ENCODE data around the gene UCK2. TPM values are rescaled to one million over a fixed set of nuclear protein-coding genes. Genes with fewer than 3 reads are reported as not detected.

Gene UCK2
- polyA plus RNA-seq, 5 donors, result 18.6 to 22.8 (median 19.4) TPM

DNA sequence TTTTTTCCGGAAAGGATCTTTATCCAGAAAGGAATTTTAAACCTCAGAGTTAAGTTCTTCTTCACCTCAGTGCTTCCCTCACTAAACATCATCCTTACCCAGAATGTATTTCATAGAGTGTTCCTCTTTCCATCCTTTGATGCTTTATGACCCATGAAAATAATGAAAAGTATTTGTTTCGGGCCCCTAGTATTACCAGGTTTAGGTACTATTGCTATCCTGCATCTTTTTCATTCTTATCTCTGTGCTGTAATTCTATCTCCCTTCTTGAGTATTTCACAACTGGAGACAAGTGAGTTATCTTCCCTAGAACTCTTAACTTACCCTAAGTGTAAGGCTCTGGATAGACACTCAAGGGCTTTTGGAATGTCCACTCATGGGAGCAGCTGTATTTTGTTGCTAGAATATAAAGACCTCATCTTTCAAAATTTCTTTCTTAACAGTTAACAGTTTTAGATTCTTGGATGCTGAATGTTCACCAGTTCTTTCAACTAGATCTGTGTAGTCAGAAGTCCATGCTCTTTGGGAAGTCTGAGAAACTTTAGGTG lies 26.2 kb downstream of the UCK2 start:
- DNase-seq, result no peak

DNA sequence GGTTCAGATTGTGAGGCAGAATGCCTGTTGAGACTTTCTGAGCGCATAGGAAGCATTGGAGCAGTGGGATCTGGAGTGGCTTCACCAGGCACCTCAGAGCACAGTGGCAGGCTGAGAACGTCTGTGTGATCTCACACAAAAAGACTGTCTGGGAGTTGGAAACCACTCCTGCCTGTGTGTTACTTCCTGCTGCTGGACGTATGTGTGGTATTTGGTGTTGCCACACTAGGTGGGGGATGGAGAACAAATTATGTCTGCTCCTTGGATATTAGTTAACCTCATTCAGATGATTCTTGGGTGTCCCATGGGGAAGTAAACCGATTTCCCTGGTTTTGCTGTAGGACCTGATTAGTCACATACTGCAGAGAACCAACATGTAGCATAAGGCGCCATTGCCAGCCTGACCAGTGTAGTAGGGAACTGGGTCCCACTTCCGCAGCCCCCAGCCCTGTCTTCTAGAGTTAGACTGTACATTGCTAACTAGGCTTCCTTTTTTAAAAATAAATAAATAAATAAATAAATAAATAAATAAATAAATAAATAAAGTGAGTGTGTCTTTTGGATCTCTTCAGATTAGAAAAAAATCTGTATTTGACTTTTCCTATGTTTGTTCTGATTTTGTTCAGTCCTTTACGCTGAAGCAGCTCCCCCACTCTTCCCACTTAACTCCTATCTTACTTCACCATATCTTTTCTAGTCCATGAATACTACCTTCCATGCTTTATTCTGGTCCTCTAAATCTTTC lies 26.9 kb downstream of the UCK2 start:
- no peak for DNase-seq

DNA sequence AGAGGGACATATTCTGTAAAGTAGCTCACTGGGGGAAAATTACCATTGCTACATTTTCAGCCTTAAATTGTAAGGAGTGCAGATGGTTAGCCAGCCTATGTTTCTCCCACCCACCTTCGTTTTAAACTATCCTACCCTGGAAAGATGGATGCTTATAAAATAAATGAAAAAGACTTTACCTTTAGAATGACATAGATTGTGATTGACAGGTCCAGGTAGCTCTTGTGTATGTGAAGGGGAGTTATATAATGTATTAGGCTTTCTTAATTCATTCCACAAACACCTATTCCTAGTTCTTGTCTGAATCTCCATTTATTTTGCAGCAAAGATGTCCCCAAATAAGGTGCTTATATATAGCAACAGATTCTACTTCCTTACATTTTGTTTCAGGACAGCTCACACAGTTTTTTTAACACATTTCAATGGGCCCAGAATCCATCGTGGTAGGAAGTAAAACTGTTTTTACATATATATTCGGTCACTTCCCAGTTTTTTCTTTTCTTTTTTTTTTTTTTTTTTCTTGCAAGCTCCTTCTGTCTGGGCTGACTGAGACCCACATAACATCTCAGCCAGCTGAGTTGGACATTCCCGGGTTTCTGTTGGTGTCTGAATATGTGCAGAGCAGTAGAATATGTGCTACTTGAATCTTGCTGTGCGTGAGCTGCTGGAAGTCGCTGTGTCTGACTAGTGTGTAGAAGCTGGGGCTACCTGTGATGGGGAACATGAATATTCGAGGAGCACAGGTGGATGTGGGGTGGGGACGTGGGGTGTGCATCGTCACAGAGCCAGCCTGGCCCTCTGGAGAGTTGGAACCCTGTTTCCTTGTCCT lies 27.8 kb downstream of the UCK2 start:
- DNase-seq, result no peak

DNA sequence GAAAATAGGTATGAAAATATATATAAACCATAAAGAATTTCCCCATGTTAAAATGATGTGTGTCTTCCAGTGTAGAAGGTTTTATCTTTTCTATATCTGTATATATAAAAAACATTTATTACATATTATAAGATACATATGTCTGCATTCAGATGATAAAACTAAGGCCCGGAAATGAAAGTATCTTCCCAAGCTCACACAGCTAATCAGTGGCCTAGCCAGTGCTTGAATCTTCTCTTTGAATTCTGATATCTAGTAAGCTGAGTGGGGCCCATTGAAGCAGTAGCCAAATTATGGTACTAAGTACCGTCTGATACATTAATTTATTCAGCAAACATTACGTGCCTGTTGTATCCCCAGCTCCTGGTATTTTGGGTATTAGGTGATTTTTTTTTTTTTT lies 28.6 kb downstream of the UCK2 start:
- no peak for DNase-seq

DNA sequence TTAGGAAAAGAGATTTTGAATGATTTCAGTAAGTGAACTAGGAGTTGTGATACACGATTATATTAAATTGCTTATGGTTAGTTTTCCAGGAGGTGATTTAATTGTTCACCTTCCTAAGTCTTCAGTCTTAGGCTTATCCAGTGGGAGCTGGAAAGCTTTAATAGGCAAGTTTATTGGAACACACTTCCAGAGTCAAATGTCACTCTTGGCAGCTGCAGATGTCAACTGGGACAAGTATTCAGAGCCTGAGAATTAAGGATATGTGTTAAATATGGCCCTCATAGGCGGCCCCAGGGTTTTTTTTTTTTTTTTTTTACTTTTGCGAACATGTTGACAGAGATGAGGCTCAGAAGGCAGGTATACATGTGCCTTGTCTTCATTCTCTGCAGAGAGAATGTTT lies 29.2 kb downstream of the UCK2 start:
- DNase-seq, result no peak

DNA sequence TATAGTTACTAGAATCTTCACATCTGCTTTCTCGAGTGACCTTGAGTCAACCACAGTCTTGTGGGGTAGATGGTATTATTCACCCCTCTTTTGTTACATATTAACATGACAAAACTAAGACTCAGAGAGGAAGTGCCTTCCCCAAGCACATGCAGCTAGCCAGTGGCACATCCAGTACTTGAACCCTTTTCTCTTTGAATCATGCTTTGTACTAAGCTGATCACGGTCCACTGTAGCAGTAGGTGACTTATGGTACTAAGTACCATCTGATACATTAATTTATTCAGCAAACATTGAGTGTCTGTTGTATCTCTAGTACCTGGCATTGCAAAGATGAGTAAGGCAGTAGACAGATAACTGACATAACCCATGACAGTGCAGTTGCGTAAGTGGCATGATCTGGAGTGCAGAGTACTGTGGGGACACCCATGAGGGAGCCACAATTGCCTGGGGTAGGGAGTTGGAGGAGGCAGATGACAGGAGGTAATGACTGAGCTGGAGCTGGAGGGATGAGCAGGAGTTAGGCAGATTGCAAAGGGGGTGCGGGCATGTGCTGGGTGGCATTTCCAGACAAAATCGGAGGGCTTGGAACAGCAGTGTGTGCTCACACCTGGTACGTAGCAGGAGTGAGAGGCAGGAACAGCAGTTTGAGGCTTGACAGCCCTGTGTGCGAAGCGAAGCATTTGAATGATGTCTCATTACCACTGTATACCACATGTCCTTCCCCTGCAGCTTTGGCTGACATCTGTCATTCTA lies 29.8 kb downstream of the UCK2 start:
- DNase-seq, result no peak

DNA sequence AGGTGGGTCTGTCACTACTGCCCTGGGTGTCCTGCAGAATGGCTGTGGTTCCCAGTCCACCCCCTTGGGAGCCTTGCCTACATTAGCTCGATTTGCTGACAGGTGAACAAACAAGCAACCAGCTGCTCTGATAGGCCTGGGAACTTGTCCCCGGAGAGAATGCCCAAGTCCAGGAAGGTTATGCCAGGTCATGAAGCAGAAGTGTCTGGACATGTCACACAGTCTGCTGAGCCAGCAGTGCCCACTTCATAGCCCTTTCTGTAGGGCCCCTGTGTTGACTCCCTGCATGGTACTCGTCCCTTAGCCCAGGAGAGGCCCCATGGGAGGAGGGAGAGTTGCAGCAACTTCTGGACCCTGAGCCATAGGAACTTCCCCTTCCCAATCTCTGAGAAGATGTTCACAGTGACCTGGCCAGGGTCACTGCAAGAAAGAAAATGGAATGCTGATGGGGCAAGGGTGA lies 31.0 kb downstream of the UCK2 start:
- DNase-seq, result no peak

DNA sequence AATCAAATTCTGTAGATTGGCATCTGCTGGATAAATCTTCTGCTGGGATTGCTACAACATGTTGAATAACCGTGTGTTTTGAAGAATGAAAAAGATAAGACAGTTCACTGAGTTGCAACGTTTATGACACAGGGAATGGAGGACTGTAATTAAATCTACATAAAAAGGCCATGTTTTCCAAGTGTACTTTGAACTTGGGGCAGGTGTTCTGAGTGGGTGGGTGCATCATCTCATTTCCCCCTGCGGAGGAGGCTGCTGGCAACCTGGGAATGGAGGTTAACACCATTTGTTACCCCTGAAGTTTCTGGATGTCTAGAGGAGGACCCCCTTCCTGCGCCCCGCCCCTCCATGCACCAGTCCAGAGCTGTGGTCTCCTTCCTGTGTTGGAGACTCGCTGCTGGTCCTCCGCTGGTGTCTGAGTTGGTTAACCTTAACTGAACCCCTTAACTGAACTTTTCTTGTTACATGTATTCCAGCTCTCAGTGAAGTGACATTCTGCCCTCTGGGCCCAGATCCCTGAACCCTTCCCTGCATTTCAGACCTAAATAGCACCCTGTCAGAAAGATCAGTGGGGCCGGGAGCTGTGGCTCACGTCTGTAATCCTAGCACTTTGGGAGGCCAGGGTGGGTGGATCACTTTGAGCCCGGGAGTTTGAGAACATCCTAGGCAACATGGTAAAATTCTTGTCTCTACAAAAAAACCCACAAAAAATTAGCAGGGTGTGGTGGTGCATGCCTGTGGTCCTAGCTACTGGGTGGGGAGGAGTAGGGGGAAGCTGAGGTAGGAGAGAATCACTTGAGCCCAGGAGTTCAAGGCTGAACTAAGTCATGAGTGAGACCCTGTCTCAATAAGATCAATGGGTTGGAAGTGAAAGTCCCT lies 31.8 kb downstream of the UCK2 start:
- no peak for DNase-seq

DNA sequence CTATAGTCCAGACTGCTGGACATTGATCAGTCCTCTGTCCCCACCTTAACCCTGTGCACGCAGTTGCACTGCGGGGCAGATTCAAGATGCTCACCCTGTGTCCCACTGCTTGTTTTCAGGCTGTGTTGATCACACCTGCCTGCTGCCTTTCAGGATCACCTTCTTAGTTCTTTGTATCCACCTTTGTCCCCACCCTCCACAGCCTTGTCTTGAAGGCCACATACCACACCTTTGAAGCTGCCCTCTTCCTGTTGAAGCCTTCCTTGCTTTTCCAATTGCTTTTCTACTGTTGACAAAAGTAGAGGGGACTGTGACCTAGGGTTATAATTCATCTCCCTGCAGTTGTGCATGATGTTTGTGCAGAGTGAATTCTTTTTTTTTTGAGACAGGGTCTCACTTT lies 32.7 kb downstream of the UCK2 start:
- no peak for DNase-seq

DNA sequence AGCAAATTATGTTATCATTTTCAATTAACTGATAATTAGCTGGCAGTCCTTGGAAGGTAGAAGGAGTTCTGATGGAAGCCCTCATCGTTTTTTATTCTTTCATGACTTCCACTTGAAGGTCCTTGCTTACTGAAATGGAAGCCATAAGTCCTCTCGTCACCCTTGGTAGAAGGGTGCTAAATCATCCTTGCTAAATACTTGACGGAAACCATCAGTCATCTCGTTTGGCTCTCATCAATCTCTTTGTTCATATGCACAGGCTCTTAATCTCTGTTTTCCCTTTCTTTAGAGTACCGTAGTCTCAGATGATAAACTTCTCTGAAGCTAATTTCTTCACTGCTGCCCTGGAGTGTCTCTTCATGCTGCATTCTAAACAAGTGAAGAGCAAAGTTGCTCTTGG lies 34.5 kb downstream of the UCK2 start:
- no peak for DNase-seq

DNA sequence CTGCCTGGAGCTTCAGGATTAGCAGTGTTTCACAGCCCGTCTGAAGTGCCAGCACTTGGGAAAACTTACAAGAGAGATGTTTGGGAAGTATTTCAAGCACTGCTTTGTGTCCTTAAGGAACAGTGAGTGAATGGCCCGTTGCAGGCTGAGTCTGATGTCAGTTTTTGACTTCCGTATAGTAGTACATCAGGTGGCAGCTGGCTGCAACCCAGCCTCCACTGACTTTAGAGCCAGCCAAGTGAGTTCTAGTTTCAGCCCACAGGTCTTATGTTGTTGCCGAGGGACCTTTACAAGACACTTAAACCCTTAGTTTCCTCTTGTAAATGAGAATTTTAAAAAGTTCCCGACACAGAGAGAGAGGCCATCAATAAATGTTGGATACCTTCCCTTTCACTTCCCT lies 35.0 kb downstream of the UCK2 start:
- DNase-seq, result no peak

DNA sequence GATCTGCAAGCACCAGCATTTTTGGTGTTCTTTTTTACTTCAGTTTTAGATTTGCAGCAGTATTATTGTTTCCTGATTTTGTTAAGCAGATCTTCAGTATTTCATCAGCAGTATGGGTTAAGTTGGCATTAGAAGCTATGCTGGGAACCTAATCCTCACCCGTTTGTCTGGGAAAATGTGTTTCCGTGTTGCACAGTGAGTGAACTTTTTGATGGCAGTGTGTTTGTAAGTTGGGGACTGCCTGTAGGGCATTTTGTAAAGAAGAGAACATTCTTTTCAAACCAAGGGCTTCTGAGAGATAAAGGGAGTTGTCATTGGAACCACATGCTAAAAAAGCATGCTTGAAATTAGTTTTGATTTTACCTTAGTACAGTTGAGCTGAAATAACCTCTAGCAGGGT lies 35.9 kb downstream of the UCK2 start:
- no peak for DNase-seq

DNA sequence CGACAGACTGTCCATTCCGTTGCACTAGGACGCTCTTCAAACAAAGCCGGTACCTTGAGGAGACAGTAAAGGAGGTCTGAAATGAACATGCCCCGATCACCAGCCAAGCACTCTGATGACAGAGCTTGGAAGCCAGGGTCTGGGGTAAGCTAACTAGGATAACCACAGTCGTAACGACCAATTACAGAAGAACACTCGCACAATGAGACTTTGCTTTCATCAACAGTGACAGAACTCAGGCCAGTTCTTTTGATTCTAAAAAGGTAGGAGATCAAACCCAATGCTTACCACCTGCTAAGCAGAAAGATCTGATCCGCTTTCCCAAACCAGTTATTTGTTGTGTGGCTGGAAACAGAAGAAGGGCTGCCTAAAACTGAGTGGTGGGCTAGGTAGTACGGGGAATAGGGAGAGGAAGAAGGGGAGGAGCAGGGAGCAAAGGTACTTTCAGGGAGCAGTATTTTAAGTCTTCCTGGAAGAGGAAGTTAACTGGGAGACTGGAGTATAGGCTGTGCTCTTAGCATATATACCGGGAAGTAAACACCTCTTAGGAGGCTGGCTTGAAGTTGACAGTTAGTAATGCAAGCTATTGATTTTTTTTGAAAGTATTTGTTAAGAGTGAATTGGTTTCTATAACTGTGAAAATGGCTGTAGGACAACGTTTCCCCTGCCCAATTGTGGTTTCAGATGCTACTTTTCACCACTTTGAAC lies 38.4 kb downstream of the UCK2 start:
- no peak for DNase-seq

DNA sequence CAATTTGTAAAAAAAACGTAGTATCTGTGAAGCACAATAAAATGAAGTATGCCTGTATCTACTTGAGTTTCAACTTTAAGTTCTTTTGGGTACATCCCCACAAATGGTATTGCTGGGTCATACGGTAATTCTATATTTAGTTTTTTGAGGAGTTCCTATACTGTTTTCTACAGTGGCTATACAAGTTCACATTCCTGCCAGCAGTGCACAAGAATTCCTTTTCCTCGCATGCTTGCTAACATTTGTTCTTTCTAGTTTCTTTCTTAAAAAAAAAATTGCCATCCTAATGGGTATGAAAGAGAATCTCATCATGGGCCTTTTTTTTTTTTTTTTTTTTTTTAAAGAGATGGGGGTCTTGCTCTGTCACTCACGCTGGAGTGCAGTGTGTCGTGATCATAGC lies 41.9 kb downstream of the UCK2 start:
- no peak for DNase-seq

DNA sequence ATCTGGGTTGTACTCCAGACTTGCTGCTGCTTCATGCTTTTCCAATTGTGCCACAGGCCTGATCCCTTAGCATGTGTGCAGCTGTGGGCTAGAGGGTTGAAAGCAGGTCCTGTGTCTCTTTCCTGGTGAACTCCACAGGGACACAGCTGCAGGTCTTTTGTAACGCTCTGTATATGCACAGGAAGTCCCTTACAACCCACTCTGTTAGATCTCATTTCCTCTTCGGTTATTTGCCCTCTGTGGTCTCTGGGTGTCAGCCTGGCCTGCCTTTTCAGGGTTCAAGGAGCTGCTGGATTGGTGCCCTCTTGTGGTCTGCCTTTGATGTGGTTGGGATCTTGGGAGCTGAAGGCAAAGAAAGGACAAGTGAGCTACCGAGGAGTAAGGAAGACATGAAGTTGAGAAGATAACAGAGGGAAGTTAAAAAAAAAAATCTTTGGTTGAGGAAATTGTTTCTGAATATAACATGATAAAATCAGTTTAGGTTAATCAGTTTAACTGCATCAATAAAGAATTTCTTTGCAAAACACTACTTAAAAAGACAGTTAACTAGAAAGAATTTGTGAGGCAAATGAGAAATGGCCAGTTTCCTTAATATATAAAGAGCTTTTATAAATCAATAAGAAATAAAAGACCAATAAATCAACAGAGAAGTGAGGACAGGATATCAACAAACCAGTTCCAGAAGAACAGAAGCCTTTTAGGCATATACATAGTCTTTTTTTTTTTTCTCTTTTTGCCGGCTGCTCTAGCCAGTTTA lies 44.1 kb downstream of the UCK2 start:
- DNase-seq, result peak; percentile 26 to 33

DNA sequence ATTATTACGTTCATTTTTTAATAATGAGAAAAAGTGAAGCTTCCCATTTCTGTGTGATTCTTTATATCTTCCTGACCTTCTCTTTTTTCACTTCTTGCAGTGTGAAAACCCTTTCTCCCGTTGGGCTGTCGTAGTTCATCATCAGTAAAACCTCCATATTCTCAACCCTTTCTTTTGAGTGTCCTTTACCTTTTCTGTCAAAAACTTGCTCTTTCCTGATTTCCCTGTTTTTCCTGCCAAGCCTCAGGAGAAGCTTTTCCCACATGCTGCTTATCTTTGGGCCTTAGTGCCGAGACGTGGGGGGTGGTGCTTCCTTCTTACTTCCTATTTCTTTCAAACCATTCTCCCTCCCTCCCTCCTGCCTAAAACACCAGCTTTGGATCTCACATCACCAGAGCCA lies 46.1 kb downstream of the UCK2 start:
- DNase-seq, result no peak

DNA sequence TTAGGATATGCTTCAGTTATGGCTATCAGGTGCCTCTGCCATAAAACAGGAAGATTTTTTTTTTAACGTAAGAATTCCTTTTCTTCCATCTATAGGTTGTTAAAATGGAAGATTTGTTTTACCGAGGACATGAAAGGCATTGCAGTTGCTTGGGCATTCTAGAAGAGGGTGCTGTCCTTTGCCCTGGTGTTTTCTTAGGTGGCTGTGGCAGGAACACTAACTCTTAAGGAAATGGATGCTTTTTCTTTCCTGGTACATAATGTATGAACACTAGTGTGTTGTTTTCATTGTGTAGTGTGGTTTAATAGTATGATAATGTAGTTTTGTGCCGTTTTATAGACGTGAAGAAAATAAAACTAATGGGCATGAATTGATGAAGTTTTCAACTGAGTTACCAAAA lies 47.2 kb downstream of the UCK2 start:
- DNase-seq, result no peak

DNA sequence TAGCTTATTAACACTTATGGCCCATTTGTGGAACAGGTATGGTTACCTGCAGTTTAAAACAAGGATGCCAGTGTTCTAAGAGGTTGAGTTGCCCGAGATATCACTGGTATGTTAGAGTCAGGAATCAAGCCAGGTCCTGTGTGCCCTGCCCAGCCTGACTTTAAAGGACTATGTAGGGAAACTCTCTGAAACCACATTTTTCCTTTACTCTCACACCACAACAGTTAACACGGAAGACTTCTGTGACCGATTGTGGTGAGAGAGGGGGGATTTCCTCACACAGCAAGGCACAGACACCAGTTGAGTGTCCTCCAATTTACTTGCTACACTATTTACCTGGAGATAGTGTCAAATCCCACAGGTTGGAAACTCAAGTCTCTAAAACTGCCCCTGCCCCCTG lies 47.8 kb downstream of the UCK2 start:
- no peak for DNase-seq

DNA sequence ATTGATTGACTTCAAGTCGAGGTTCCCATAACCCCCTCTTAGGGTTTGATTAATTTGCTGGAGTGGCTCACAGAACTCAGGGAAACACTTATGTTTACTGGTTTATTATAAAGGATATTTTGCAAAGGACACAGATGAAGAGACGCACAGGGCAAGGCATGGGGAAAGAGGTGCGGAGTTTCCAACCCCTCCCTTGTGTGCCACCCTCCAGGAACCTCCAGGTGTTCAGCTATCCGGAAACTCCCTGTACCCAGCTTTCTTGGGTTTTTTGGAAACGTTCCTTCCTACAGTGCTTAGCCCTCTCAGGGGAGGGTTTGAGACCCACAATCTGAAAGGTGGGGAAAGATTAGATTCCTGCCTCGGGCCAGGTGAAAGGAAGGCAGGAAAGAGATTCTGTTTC lies 48.2 kb downstream of the UCK2 start:
- DNase-seq, result no peak

DNA sequence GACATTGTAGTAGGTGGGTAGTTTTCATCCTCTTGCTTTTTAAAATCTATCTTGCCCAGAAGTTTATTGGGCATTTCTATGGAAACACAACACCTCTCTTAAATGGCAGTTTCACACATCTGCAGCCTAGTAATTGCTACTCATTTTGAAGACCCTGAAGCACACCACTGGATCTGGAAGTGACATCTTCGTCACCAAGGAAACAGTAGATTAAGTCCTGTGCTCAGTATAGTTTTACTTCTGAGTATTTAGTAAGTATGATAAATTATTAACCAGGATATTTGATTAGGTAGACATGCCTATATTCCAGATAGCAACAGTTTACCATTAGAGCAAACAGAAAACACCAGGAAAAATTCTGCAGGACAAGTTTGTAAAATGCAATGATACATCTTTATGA lies 48.7 kb downstream of the UCK2 start:
- no peak for DNase-seq
